ENCODE results near the gene ZNF536. TPM values are rescaled to one million over a fixed set of nuclear protein-coding genes. Genes with fewer than 3 reads are reported as not detected.
"Not testable (repeated sequence)": the region's sequence is repeated elsewhere in the genome, so short reads cannot be mapped to it uniquely, and the experiment has no call there.

ZNF536 gene
- total RNA-seq, 1 donor from 2014 or later: not detected

DNA sequence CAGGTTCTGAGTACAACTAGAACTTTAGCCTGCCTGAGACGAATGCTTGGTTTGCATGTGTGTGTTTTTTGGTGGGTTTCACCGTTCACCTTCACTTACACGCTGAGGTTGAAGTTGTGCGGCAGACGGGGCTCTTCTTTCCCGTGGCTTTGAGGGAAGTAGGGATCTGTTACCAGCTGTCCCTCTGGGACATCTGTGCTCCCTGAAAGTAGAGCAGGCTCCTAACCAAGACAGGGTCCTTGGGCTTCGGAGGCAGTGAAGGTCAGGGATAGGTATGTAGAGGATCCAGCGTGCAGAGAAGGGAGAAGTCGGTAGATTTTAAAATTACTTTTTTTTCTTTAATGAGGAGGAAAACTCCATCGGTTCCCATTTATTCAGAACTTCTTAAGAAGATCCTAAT lies 48.7 kb downstream of the ZNF536 start:
- DNase-seq: no peak

DNA sequence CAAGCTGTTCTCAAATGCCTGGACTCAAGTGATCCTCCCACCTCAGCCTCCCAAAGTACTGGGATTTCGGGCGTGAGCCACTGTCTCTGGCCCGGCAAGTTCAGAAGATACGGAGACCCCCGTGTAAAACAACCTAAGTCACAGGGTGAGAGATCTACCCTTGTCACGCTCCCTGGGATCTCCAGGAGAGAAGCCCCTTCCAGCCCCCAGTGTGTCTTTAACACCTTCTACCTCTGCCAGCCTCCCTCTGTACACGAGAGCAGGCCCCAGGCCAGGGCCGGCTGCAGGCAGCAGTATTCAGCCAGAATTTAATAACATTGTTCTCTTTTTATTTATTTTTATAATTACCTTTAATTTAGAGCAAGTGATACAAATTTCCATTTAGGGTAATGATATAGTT lies 49.4 kb downstream of the ZNF536 start:
- DNase-seq: no peak

DNA sequence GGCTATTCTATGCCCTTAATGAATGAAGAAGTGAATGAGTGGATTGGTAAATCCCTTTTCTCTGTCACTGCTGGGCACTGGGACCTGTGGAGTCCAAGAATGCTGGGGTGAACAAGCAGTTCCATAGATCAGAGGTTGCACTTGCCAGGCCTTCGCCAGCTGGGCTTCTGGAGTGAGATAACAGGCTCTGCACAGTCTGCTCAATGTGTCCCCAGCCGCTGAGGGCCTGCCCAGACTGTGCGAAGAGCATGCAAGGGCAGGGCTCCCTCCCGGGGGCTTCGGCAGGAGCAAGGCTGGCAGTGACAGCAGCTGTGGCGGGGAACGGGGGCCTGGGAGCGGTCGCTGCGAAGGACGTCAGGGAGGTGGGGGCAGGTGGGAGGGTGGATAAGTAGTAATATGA lies 51.3 kb downstream of the ZNF536 start:
- DNase-seq: no peak

DNA sequence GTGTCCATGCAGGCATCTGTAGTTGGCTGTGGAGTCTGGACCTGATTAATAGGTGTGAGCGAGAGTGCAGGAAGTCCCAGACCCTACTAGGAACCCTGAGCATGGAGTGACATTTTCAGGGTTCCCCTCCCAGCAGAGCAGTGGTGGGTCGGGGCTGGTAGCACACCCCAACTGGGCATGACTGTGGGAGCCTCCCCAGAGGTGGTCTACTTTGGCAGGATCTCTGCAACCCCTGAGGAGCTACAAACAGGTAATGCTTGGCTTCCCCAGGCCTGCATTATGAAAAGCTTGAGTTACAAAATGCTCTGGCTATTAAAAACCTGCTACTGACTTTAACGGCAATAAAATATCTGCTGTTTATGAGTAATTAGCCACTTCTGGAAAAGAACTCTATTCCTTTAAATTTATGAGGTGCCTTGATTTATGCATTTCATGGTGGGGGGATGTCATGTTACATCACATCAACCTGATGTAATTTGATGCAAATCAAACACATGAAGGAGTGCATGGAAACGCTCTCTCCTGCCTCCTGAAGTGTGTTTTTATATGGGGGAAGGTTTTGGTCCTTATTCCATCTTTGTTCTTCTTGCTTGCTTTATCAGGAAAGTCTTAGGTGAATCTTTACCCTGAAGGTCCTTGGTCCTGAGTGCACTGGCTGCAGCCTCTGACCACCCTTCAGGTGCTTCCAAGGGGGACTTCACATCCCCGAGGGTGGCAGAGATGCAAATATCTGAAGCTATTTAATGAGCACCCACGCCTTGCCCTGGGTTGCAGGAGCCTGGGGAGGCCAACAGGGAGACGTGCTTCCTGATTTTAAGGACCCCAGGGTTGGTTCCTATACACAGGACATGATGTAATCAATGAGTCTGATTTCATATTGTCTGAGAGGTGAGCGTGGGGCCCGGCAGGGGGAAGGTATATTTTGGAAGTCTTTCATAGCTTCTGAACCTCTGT lies 54.0 kb downstream of the ZNF536 start:
- no peak for DNase-seq

DNA sequence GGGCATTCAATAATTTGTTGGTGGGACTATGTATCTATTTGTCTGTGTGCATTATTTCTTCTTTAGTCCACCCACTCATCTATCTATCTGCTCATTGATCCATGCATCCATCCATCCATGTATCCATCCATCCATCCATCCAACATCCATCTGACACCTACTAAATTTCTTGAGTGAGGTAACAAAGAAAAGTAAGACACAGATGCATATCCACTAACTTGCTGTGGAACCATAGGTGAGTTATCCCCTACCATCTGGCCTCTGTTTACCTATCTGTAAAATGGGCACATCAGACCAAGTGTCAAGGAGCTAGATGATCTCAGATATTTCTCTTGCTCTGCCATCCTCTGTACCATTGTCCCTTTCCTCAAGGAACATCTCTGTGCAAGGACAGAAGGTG lies 54.7 kb downstream of the ZNF536 start:
- no peak for DNase-seq

DNA sequence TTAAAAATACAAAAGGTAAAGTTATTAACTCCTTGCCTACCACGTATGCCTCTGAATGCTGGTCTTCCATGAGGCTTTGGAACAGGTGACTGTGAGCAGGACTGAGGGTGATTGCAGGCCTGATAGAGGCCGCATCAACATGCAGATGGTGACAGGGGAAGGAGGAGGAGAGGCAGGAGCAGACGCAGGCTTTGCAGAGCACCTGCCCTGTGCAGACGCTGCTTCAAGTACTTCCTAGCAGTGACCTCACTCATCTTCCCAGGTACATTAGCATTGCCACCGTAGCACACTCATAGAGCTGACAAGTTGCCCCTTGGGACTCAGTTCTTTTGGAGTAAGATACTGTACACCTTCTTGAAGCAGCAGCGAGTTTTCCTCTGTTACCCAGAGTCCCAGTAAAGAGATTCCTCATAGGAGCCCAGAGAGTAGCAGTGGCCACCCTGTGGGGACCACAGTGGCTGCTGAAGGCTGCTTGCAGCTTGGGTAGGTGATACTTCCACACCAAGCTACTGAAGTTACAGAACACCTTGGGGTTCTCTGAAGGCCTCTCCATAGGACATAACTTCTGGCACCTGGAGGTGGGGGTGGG lies 56.0 kb downstream of the ZNF536 start:
- no peak for DNase-seq

DNA sequence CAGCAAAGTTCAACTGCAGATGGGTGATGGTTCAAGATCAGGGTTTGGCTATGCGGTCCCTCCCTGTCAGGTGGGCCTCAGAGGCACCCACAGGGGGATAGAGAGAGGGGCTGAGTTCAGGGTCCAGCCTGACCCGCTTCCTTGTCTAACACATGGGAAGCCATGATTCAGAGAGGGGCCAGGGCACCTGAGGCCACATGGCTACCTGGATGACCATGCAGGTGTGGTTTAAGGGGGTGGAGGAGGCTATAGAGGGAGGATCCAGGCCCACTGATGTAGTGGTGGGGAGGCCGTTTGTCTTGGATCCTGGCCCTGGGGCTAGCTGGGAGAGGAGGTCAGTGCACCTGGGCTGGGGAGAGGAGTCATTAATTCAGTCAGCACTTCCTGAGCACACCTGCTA lies 56.7 kb downstream of the ZNF536 start:
- no peak for DNase-seq

DNA sequence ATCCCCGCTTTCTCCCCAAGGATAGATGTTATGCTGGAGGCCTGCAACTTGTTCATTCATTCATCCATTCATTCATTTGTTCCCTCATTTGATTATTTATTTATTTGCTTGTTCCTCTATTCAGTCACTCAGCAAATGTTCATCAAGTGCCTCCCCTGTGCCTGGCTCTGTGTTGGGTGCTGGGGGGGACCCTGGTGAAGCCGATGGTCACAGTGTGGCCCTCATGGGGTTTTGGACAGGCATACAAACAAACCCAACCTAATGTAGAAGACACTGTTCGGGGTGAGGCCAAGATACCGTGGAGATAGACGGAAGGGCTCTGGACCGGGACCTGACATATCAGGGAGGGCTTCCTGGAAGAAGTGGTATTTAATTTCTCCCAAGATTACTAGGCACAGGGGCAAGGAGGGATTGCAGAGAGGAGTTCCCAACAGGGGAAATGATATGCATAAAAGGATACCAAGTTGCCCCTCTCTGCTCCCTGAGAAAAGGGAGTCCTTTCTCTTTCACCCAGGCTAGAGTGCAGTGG lies 58.1 kb downstream of the ZNF536 start:
- no peak for DNase-seq

DNA sequence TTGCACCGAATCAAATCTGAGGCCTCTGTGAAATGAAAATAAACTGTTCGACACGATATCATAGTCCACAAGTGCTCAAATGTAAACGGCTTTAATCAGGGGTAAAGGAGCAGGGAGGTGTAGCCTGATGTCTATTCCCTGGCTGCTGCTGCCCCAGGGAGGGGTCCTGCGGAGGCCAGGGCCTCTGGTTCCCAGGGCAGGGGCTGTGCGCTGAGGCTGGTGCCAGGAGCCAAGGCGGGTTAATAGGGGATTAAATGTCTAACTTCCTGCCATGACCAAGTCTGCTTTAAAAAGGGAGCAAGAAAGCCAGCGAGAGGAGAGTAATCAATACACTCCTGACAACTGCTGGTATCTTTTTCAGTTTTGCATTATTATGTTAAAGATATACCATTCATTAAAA lies 59.4 kb downstream of the ZNF536 start:
- no peak for DNase-seq

DNA sequence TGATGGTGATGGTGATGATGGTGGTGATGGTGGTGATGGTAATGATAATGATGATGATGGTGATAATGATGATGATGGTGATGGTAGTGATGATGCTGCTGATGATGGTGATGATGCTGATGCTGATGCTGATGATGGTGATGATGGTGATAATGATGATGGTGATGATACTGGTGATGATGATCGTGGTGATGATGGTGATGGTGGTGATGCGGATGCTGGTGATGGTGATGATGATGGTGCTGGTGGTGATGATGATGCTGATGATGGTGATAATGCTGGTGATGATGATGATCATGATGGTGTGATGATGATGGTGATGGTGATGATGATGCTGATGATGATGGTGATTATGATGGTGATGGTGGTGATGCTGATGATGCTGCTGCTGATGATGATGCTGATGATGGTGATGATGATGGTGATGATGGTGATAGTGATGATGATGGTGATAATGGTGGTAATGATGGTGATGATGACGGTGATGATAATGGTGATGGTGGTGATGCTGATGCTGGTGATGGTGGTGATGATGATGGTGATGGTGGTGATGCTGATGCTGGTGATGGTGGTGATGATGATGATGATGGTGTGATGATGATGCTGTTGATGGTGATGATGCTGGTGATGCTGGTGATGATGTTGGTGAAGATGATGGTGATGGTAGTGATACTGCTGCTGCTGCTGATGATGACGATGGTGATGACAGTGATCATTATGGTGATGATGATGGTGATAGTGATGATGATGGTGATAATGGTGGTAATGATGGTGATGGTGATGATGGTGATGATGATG lies 62.8 kb downstream of the ZNF536 start:
- DNase-seq: no peak

DNA sequence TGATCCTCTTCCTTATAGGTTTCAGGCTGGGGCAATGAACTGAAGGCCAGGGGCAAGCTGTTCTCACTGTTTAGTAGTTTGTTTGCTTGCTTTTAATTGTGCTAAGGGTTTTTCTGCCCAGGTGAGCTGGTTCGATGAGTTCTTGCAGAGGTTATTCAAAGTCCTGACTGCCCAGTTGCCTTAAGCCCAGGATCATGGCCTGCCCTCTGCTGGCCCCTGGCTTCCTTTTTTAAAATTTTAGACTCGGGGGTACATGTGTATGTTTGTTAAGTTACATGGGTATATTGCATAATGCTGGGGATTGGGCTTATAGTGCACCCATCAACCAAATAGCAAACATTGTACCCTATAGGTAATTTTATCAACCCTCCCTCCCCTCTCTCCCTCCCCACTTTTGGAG lies 65.7 kb downstream of the ZNF536 start:
- no peak for DNase-seq

DNA sequence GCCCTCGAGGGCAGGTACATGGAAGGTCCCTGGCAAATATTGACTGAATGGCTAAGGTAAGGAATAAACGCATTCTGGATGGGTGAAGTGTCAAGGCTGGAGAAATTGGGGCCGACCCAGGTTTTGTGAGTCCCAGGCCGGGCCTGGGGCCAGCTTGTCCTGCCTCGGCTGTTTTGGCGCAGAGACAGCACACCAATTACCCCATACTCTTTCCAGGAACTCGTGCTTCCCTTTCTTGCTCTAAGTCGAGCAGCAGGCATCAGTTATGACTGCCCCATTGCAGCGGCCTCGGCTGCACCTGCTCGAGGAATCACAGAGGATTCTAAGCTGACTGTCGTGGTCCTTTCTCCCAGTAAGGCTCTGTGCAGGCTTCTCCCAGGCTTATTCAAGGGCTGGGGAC lies 67.1 kb downstream of the ZNF536 start:
- no peak for DNase-seq

DNA sequence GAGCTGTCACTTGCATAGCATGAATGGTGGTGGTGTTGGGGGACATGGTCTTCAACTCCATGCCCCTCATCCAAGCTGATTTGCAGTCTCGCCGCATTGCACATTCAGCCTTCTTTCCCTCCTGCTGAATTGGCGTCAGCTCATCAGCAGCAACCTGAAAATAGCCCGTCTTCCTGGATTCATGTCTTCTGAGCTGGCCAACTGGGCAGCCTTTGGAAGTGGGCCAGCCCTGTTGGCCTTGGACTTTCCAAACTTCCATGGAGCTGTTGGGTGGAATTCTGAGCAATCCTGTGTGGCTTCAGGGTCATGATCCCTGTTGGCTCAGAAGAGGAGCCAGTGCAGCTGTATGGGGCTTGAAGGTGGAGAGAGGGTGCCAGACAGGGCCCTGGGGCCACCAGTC lies 68.8 kb downstream of the ZNF536 start:
- no peak for DNase-seq

DNA sequence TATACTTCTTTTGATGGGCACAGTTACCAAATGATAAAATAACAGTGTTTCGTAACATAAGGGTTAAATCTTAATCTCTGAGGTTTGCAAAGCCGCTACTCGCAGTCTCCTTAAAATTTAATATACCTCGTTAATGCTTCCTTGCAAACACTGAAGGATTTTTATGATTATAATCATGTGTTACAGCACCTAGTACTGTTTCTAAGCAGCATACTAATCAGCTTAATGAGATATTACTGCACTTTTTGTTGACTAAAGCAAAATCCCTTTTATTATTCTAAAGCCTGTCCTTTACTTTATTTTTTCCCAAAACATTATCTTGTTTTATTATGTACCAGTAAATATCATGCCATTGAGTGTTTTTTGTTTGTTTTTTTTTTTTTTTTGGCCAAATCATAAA lies 70.5 kb downstream of the ZNF536 start:
- DNase-seq: no peak

DNA sequence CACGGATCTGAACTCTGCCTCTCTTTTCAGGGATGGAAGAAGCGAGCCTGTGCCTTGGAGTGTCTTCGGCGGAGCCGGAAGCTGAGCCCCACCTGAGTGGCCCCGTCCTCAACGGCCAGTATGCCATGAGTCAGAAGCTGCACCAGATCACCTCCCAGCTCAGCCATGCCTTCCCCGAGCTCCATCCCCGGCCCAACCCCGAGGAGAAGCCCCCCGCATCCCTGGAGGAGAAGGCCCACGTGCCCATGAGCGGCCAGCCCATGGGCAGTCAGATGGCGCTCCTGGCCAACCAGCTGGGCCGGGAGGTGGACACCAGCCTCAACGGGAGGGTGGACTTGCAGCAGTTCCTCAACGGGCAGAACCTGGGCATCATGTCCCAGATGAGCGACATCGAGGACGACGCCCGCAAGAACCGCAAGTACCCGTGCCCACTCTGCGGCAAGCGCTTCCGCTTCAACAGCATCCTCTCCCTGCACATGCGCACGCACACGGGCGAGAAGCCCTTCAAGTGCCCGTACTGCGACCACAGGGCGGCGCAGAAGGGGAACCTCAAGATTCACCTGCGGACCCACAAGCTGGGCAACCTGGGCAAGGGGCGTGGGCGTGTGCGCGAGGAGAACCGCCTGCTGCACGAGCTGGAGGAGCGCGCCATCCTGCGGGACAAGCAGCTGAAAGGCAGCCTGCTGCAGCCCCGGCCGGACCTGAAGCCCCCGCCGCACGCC lies 71.5 kb downstream of the ZNF536 start:
- DNase-seq: no peak

DNA sequence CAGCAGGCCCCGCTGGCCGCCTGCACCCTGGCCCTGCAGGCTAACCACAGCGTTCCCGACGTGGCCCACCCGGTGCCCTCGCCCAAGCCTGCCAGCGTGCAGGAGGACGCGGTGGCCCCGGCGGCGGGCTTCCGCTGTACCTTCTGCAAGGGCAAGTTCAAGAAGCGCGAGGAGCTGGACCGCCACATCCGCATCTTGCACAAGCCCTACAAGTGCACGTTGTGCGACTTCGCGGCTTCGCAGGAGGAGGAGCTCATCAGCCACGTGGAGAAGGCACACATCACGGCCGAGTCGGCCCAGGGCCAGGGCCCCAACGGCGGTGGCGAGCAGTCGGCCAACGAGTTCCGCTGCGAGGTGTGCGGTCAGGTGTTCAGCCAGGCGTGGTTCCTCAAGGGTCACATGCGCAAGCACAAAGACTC lies 72.1 kb downstream of the ZNF536 start:
- DNase-seq: no peak

DNA sequence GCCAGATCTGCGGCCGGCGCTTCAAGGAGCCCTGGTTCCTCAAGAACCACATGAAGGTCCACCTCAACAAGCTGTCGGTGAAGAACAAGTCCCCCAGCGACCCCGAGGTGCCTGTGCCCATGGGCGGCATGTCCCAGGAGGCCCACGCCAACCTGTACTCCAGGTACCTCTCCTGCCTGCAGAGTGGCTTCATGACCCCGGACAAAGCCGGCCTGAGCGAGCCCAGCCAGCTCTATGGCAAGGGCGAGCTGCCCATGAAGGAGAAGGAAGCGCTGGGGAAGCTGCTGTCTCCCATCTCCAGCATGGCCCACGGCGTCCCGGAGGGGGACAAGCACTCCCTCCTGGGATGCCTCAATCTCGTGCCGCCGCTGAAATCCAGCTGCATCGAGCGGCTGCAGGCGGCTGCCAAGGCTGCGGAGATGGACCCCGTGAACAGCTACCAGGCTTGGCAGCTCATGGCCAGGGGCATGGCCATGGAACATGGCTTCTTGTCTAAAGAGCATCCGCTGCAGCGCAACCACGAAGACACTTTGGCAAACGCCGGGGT lies 72.6 kb downstream of the ZNF536 start:
- DNase-seq: no peak

DNA sequence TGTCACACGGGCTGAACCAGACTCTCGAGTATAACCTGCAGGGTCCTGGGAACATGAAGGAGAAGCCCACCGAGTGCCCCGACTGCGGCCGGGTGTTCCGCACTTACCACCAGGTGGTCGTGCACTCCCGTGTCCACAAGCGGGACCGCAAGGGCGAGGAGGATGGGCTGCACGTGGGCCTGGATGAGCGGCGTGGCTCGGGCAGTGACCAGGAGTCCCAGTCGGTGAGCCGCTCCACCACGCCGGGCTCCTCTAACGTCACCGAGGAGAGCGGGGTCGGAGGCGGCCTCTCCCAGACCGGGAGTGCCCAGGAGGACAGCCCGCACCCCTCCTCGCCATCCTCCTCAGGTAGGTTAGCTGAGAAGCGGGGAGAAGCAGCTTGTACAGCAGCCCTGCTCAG lies 73.2 kb downstream of the ZNF536 start:
- no peak for DNase-seq

DNA sequence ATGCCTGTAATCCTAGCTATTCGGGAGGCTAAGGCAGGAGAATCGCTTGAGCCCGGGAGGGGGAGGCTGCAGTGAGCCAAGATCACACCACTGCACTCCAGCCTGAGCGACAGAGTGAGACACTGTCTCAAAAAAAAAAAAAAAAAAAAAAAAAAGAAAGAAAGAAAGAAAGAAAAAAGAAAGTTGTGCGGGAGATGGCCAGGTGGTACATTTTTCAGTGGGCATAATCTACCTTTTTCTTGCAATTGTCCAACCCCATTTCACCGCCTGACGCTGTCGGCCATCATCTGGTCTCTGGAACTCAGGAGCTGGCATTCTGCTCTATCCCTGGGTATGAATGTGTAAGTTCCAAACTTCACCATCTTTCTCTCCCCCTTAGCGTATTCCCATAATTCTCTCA lies 73.9 kb downstream of the ZNF536 start:
- not testable (repeated sequence) for DNase-seq

DNA sequence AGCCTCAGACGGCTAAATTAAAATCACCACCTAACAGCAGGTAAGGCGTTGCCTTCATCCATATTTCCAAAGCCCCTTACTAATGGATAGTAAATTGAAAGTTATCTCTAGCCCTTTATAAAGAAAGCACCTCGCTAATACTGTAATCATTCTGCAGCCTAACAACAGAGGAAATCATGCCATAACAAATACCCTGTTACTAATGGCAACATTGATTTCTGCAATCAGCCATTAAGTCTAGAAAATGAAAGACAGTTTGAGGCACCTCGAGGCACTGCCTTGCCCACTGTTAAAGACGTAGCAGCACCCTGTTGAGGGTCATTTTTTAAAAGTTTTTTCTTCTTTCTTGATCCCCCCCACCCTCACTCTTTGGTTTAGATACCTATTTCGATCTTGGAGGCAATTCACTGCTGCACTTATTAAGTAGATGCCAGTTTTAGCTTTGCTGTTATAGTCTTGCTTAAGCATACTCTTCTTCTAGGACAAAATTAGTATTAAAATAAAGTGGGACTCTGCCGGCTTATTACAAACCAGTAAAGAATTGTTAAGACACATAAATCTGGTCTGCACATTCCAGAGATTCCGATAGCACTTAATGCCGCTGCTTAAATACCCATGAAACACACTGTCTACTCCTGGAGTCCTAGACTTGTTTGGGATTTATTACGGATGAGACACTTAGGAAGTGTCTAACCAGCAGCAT lies 74.8 kb downstream of the ZNF536 start:
- DNase-seq: no peak

DNA sequence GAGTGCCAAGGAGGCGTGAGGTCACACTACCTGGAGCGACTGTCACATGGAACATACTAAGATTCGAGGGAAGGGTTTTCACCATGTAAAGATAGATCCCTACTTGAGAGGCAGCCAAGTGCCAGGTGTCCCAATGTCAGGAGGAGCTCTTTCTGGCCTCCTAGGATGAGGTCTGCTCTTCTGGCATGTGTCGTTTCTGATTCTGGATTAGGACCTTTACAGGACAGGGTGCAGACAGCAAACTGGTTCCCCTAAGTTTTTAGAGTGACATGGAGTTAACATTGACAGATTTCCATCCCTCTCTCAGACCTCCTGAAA lies 75.3 kb downstream of the ZNF536 start:
- no peak for DNase-seq
